Stimulated activated CD8-positive, alpha-beta memory T cell treated with anti-CD3 and anti-CD28 coated beads, Interleukin-7, amount 100 ng/mL, for 1 hour (primary cell): ENCODE results near the gene STK17A.
A peak's percentile ranks its signal among the peaks of the same experiment; 100 is the strongest.

Experiments used
- DNase-seq, 2 donors: peaks; one replicate each; pipeline ENCODE4 v3.0.0-alpha.2; 2020; ENCODE audit warnings: low read depth in 2 of 2

STK17A gene

DNA sequence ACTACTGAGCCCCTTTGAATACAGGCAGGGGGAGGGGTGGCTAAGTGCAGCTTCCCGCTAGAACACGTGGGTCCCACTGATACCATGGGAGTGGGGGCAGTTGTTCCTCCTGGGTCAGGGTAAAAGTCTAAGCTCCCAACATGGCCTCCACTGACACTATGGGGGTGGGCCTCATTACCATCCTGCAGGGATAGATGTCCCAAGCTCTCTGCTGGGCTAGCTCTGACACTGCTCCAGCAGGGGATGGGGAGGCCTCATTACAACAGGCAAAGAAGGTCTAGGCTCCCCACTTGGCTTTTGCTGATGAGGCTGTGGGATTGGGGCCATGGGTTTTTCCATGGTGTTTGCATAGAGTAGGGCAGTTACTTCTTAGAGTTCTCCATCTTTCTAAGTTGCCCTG lies 51.5 kb downstream of the STK17A start:
- no peak for DNase-seq

GRCh38 chr7:43636093-43636492 lies 53.2 kb downstream of the STK17A start:
- DNase-seq, result no peak

GRCh38 chr7:43637114-43637806 lies 54.4 kb downstream of the STK17A start:
- no peak for DNase-seq

DNA sequence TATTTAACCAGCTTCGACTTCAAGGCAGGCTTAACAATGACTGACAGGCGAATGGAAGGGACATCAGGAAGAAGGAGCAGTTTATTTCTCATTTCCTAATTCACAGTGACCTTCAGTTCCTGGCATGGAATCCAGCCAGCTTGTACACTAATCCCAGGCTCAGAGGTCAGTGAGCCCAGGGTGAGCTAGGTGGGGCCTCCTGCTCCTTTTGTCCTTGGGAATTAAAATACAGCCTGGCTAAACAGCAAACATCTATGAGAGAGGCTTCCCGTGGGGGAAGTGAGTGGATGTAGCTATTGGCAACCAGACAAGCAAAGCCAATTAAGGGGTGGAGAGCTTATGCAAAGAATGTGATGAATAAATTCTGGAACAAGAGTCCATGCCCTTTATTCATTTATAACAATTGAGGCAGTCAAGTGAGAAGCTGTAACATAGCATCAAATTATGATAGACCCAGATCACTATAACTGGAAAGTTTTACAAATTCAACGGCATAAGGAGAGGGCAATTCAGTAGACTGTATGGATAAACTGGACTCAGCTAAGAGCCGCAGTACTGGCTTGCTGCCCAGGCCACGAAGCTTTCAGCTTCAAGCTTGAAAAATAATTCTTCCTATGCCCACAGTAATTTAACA lies 57.1 kb downstream of the STK17A start:
- DNase-seq, result no peak

- no peak for DNase-seq
Observed at GRCh38 chr7:43640679-43641078, 57.8 kb downstream of the STK17A start.

GRCh38 chr7:43642897-43643630 lies 60.2 kb downstream of the STK17A start:
- no peak for DNase-seq

- DNase-seq, result no peak
Observed at GRCh38 chr7:43643846-43644245, 60.9 kb downstream of the STK17A start.

DNA sequence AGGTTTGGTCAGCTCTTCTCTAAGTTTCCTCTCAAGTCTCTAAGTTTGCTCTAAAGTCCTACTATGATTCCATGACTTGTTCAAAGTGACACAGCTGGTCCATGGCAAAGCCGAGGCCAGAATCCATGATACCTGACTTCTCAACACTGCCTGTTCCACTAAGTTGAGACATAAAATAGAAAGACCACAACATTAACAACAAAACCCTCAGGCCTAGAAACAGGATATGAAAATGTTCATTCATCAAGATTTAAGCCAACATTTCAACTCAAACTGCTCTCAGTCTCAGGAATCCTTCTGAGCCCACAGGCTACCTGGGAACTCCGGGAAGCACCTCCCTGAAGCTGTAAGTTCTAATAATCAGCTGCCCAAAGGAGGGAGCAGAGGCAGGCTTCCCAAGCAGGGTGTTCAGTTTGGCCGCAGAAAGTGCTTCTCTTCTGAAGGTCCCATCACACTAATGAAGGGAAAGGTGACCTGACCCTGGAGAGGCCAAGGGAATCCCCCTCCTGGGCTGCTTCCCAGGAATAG lies 62.9 kb downstream of the STK17A start:
- no peak for DNase-seq

- DNase-seq, result no peak
Observed at GRCh38 chr7:43646603-43647338, 63.9 kb downstream of the STK17A start.

DNA sequence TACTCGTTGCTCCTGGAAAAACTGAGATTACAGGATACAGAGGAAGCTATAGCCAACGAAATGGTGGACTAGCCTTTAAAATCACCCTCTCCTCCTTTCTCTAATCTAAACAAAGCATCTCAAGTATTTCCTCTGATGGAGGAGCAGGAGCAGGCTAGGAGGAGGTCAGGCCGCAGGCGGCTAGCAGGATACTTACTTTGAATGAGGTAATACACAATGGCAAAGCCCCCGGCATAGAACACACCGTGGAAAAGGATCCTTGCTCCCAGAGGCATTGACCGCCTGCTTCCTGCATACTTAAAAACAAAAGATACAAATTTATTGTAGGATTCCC lies 64.4 kb downstream of the STK17A start:
- DNase-seq, result no peak

DNA sequence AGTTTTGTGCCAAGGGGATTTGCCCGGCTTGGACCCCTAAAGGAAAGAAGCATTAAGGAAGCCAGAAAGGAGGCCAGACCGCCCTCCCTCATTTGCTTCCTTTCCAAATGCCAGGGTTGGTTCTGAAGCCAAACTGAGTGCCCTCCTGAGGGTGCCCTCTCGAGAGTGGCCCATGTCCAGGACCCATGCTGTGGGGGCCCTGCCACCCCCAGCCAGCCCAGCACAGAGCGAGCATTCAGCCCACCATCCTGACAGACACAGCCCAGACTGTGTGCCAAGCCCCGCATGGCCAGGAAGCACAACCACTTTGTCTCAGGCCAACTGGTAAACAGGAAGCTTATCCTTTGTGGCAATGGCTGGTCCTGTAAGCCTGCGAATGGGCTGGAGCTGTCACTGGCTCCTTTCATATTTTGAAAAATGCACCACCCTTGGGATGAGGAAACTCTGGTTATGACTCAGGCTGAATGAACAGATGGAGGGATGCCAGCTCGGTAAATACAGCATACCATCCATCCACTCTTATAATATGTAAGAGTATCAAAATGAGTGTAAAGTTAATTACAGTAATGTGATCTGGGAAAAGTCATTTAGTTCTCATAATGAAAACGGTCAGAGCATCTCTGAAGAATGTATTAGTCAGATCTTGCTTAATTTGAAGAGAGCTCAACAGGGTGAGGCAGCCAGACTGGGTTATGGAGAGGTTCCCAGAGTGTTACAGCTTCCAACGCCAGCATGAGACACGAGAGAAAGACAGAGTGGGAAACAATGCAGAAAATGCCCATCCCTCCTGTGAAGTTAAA lies 65.0 kb downstream of the STK17A start:
- no peak for DNase-seq

GRCh38 chr7:43648473-43649406 lies 65.8 kb downstream of the STK17A start:
- DNase-seq, result peak; percentile 38 to 40

- peak in 1 of 2 donors; percentile 45 for DNase-seq
Observed at GRCh38 chr7:43649755-43650274, 66.9 kb downstream of the STK17A start.

DNA sequence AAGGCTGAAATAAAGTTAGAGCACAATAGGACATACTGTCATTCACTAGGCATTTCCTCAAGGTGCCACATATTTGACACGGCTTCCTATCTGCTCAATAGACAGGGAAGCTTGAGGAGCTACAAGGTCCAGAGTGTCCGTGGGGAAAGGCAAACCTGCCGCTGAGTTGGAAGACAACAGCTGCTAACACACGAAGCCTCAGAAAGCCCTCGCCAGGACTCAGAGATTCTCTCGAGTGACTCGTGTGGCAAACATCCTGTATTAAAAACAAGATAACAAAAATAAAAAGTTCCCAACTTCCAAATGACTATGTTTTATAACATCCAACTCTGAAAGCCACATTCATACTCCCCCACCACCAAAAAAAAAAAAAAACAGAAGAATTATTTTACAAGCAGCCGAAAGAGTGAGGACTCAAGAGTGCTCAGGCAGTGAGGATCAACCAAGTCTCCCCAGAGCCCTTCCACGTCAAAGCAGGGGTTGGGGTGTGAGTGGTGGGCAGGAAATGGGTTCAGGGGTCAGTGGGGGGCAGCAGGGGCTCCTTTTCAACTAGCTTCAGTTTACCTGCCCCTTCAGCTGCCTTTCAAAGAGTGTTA lies 67.6 kb downstream of the STK17A start:
- DNase-seq, result no peak

- DNase-seq, result no peak
Observed at GRCh38 chr7:43652364-43652763, 69.5 kb downstream of the STK17A start.

- no peak for DNase-seq
Observed at GRCh38 chr7:43653466-43653865, 70.6 kb downstream of the STK17A start.

GRCh38 chr7:43653891-43654504 lies 71.1 kb downstream of the STK17A start:
- no peak for DNase-seq

GRCh38 chr7:43655584-43655983 lies 72.7 kb downstream of the STK17A start:
- DNase-seq, result no peak

- DNase-seq, result no peak
Observed at GRCh38 chr7:43656997-43657396, 74.1 kb downstream of the STK17A start.
